Coronary artery (tissue), 2 donors: ENCODE results near the gene LMTK2.

ENCODE experiments used
- DNase-seq: peaks from one replicate; pipeline ENCODE4 v3.0.0-alpha.2; 2017; ENCODE audit warnings: low spot score
- H3K27ac ChIP-seq, 2 donors: fragments of 200-600 bp; sonication (generic); one replicate each; pipeline ENCODE4 v1.5.1; 2016 to 2019
- H3K4me3 ChIP-seq: fragments of 200-600 bp; sonication (generic); 2 replicates; pipeline ENCODE4 v1.5.1; 2016; ENCODE audit warnings: mild to moderate bottlenecking, moderate library complexity
- TF ChIP-seq, protein P1 (sequence below): fragments of 200-600 bp; sonication (generic); IDR thresholded peaks from one replicate; pipeline ENCODE4 v1.5.1; 2019; ENCODE audit warnings: antibody characterized with exemption

LMTK2 gene

DNA sequence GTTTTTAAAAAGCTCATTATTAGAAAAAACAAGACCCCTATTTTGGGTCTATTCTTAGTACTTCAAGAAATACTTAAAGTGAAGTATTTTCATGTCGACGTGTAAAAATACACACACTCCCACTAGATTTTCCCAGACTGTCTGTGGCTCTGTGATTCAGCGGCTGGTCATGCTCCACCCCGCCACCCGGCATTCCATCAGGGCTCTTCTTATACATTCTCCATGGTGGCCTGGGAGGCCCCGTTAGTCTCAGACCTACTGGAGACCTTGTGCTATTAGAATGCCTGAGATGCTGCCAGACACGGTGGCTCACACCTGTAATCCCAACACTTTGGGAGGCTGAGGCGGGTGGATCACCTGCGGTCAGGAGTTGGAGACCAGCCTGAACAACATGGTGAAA, 132.3 kb downstream of the LMTK2 start:
- TF ChIP-seq, protein P1, sequence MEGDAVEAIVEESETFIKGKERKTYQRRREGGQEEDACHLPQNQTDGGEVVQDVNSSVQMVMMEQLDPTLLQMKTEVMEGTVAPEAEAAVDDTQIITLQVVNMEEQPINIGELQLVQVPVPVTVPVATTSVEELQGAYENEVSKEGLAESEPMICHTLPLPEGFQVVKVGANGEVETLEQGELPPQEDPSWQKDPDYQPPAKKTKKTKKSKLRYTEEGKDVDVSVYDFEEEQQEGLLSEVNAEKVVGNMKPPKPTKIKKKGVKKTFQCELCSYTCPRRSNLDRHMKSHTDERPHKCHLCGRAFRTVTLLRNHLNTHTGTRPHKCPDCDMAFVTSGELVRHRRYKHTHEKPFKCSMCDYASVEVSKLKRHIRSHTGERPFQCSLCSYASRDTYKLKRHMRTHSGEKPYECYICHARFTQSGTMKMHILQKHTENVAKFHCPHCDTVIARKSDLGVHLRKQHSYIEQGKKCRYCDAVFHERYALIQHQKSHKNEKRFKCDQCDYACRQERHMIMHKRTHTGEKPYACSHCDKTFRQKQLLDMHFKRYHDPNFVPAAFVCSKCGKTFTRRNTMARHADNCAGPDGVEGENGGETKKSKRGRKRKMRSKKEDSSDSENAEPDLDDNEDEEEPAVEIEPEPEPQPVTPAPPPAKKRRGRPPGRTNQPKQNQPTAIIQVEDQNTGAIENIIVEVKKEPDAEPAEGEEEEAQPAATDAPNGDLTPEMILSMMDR = no peak
- no peak overlapping the region for H3K4me3 ChIP-seq
- no peak for DNase-seq
- no peak overlapping the region for H3K27ac ChIP-seq

DNA sequence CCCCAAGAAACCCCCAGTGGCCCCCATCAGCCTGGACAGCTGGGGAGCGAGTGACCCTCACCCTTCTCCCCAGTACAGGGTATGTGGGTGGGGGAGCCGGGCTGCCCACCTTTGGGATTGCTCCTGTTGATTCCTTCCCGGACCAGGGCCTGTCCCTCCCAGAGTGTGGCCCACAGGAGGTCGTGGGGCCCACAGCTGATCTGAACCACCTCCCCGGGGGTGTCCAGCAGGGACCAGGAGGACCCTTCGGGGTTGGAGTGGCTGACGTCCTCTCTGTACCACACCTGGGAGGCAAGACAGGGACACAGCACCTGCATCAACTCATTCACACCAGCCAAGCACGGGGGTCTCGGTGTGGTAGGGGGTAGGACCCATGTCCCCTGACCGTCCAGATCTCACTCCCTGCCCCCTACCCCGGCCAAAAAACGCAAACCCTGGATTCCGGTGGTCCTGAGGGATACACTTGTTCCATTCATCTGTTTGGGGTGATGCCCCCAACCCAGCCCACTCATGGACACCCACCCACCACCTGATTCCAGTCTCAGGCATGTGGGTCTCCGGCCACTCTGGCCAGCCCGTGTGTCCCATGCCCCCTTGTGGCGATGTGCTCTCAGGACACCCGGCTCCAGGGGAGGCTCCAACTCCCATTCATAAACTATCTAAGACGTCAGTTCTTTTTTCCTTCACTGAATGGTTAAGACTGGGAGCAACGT, 134.5 kb downstream of the LMTK2 start:
- H3K4me3 ChIP-seq = no peak overlapping the region
- TF ChIP-seq, protein P1 = peak; percentile 42
- peak; percentile 66 for DNase-seq
- H3K27ac ChIP-seq = no peak overlapping the region

DNA sequence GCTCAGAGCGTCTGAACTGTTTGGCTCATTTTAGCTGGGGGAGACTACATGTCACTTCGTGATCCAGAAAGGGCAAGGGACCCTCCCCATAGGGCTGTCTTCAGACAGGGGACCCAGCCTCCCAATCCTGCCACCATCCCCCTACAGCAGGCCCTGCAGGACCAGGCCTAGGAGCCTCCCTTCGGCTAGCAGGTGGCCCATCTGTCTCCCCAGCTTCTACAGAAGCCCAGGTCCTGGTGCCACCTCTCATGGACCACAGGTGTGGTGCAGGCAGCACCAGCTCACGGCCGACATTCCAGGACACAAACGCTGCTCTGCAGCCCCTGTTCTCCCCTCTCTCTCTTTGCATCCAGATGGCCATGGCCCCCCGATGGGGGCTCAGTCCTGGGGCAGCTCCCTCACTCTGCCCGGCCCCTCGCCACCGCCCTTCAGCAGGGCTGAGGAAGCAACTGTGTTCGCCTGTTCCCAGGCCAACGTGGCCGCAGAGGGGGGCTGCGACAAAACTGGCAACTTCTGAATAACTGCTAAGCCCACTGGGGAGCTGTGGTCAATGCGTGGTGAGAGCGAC, 135.1 kb downstream of the LMTK2 start:
- no peak overlapping the region for H3K27ac ChIP-seq
- TF ChIP-seq, protein P1 = no peak
- peak; percentile 66 for DNase-seq
- no peak overlapping the region for H3K4me3 ChIP-seq

DNA sequence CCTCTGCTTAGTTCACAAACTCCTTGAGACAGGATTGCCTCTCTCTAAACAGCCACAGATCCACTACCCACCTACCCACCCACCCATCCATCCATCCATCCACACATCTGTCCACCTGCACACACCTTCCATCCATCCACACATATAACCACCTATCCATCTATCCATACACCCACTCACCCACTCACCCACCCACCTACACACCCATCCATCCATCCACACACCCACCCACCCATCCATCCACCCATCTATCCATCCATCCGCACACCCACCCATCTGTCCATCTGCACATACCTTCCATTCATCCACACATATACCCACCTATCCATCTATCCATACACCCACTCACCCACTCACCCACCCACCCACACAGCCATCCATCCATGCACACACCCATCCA, 135.7 kb downstream of the LMTK2 start:
- no peak overlapping the region for H3K4me3 ChIP-seq
- no peak overlapping the region for H3K27ac ChIP-seq
- DNase-seq = no peak
- TF ChIP-seq, protein P1 = no peak

DNA sequence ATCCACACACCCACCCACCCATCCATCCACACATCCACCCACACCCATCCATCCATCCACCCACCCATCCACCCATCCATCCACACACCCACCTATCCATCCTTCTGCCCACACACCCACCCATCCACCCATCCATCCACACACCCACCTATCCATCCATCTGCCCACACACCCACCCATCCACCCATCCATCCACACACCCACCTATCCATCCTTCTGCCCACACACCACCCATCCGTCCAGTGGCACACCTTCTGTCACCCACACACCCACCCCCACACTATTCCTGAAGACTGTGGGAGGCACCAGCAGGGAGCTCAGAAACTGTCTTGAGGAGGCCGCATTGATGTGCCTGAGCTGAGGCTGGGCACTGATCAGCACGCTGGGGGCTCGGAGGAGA, 136.3 kb downstream of the LMTK2 start:
- no peak for DNase-seq
- no peak overlapping the region for H3K27ac ChIP-seq

DNA sequence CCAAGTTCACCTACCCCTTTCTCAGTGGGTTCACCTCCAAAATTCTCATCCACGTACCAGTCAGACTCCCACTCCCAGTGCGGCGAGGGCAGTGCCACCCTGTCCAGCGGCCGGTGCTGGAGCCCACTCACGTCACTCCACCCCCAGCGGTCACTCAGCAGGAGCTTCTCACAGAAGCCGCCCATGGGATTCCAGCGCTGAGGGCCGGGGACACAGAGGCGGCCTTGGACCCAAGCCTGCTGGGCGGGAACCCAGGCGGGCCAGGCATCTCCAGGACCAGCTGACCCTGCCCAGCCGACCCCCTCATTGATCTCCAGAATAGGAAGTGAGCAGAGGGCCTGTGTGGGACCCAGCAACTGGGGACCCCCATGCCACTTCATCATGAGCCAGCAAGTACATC, 138.2 kb downstream of the LMTK2 start:
- TF ChIP-seq, protein P1 = no peak
- Histone ChIP-seq H3K27ac (no peak overlapping the region), H3K4me3 (no peak overlapping the region)
- DNase-seq = no peak

More for the DNA sequence above, 136.3 kb downstream of the LMTK2 start:
- no peak overlapping the region for H3K4me3 ChIP-seq
- TF ChIP-seq, protein P1 = no peak

DNA sequence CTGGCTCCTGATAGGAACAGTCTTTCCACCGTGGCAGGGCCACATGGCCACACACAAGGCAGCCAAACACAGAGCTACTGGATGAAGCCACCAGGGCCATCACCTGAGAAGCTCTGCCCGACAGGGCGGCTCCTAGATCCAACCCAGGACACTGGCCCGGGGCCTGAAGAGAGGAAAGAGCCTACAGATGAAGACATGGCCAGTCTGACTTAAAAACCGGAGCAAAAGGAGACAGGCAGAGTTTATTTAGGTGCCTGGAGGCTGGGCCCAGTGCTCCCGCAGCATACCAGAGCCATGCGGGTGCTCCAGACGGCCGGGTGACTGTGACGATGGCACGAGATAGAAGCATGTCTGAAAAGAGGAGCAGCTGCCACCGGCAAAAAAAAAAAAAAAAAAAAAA, 141.5 kb downstream of the LMTK2 start:
- Histone ChIP-seq H3K4me3 (no peak overlapping the region), H3K27ac (no peak overlapping the region)
- TF ChIP-seq, protein P1 = no peak
- no peak for DNase-seq
